Activated naive CD4-positive, alpha-beta T cell treated with anti-CD3 and anti-CD28 coated beads, Interleukin-2, amount 10 ng/mL, durations not matched to agents 7 days and 5 days (primary cell): Measurements from ENCODE around the gene PIK3R1.

Experiments
- CTCF ChIA-PET: fragments of 350-600 bp; sonication (Branson Sonifier 250); formaldehyde crosslinking; loops from one replicate; lab custom pipeline; 2021; ENCODE audit warnings: antibody characterized with exemption; lab: Charles Lee
- DNase-seq: peaks from one replicate; pipeline ENCODE4 v3.0.0-alpha.2; 2020
- H3K27ac Mint-ChIP-seq: one replicate; pipeline ENCODE4 v1.8.0; 2021; ENCODE audit warnings: mild to moderate bottlenecking, moderate library complexity, mixed read lengths
- H3K27me3 Mint-ChIP-seq: one replicate; pipeline ENCODE4 v1.8.0; 2021; ENCODE audit warnings: mild to moderate bottlenecking, mixed read lengths
- H3K36me3 Mint-ChIP-seq: one replicate; pipeline ENCODE4 v1.8.0; 2021; ENCODE audit warnings: mixed read lengths
- H3K4me1 Mint-ChIP-seq: one replicate; pipeline ENCODE4 v1.8.0; 2021; ENCODE audit warnings: mixed read lengths
- H3K4me3 Mint-ChIP-seq: one replicate; pipeline ENCODE4 v1.8.0; 2021; ENCODE audit warnings: mild to moderate bottlenecking, moderate library complexity, mixed read lengths
- H3K9me3 Mint-ChIP-seq: one replicate; pipeline ENCODE4 v1.8.0; 2021; ENCODE audit warnings: mixed read lengths

The PIK3R1 gene

GRCh38 chr5:68337235-68337634, 121.7 kb downstream of the PIK3R1 start:
- Mint-ChIP-seq H3K36me3 (no peaks in the 10 kb centered on the region), H3K4me1 (no peaks in the 10 kb centered on the region), H3K9me3 (no peaks in the 10 kb centered on the region), H3K27me3 (no peaks in the 10 kb centered on the region), H3K4me3 (no peak overlapping the region), H3K27ac (no peak overlapping the region)
- CTCF ChIA-PET, result no interaction called here
- DNase-seq, result no peak

- Mint-ChIP-seq H3K9me3 (no peaks in the 10 kb centered on the region), H3K4me3 (no peak overlapping the region), H3K27ac (no peak overlapping the region), H3K36me3 (no peaks in the 10 kb centered on the region), H3K27me3 (no peaks in the 10 kb centered on the region), H3K4me1 (peaks cover 14% of the 10 kb centered on the region)
- DNase-seq, result no peak
- CTCF ChIA-PET, result no interaction called here
Observed at GRCh38 chr5:68339921-68340321, 124.4 kb downstream of the PIK3R1 start.

- Mint-ChIP-seq H3K36me3 (no peaks in the 10 kb centered on the region), H3K4me3 (no peak overlapping the region), H3K9me3 (no peaks in the 10 kb centered on the region), H3K4me1 (peaks cover 18% of the 10 kb centered on the region), H3K27ac (no peak overlapping the region), H3K27me3 (no peaks in the 10 kb centered on the region)
- no peak for DNase-seq
- CTCF ChIA-PET, result no interaction called here
Observed at GRCh38 chr5:68341006-68341405, 125.5 kb downstream of the PIK3R1 start.

- no peaks in the 10 kb centered on the region for H3K27me3 Mint-ChIP-seq
- no peak for DNase-seq
- no peaks in the 10 kb centered on the region for H3K36me3 Mint-ChIP-seq
- H3K27ac Mint-ChIP-seq, result no peak overlapping the region
- H3K4me3 Mint-ChIP-seq, result no peak overlapping the region
- CTCF ChIA-PET, result no interaction called here
- peaks cover 22% of the 10 kb centered on the region for H3K4me1 Mint-ChIP-seq
- H3K9me3 Mint-ChIP-seq, result no peaks in the 10 kb centered on the region
Observed at GRCh38 chr5:68342693-68343092, 127.1 kb downstream of the PIK3R1 start.

- peaks cover 23% of the 10 kb centered on the region for H3K4me1 Mint-ChIP-seq
- peaks cover 2% of the 10 kb centered on the region for H3K9me3 Mint-ChIP-seq
- H3K27me3 Mint-ChIP-seq, result no peaks in the 10 kb centered on the region
- no peak for DNase-seq
- no peak overlapping the region for H3K27ac Mint-ChIP-seq
- H3K36me3 Mint-ChIP-seq, result no peaks in the 10 kb centered on the region
- CTCF ChIA-PET, result interaction anchor here (1.5 kb wide), 1 partner anchor 56 kb away, joined by 3 read pairs; no protein-coding TSS in a partner anchor
- H3K4me3 Mint-ChIP-seq, result no peak overlapping the region
Observed at GRCh38 chr5:68343421-68343826, 127.9 kb downstream of the PIK3R1 start.

GRCh38 chr5:68344447-68345111, 129.0 kb downstream of the PIK3R1 start:
- DNase-seq, result no peak
- Mint-ChIP-seq H3K4me1 (peaks cover 23% of the 10 kb centered on the region), H3K27ac (no peak overlapping the region), H3K36me3 (no peaks in the 10 kb centered on the region), H3K4me3 (no peak overlapping the region), H3K9me3 (peaks cover 2% of the 10 kb centered on the region), H3K27me3 (no peaks in the 10 kb centered on the region)
- CTCF ChIA-PET, result interaction anchor here (1.5 kb wide), 1 partner anchor 57 kb away, joined by 3 read pairs; no protein-coding TSS in a partner anchor

GRCh38 chr5:68345171-68345570, 129.6 kb downstream of the PIK3R1 start:
- Mint-ChIP-seq H3K27ac (no peak overlapping the region), H3K27me3 (no peaks in the 10 kb centered on the region), H3K9me3 (peaks cover 2% of the 10 kb centered on the region), H3K36me3 (no peaks in the 10 kb centered on the region), H3K4me3 (no peak overlapping the region), H3K4me1 (peaks cover 23% of the 10 kb centered on the region)
- CTCF ChIA-PET, result no interaction called here
- DNase-seq, result no peak

DNA sequence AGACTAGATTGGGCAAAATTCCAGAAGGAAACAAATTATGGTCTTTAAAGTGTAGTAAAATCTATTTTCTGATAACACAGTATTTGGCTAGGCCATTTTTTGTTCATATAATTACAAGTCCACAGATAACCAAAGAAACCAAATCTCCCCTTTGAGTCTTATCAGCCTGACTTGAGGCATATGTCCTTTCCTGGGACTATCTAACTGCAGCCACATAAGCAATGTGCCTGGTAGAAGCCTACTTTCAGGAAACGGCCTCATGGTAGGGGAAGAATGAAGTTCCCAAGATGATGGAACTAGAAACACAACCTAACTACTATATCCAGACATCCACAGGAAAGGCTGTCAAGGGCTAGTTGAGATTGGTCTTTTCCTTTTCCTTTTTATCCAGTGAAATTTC, 130.0 kb downstream of the PIK3R1 start:
- CTCF ChIA-PET, result no interaction called here
- Mint-ChIP-seq H3K4me1 (peaks cover 23% of the 10 kb centered on the region), H3K27me3 (no peaks in the 10 kb centered on the region), H3K27ac (no peak overlapping the region), H3K4me3 (no peak overlapping the region), H3K9me3 (peaks cover 2% of the 10 kb centered on the region), H3K36me3 (no peaks in the 10 kb centered on the region)
- no peak for DNase-seq

DNA sequence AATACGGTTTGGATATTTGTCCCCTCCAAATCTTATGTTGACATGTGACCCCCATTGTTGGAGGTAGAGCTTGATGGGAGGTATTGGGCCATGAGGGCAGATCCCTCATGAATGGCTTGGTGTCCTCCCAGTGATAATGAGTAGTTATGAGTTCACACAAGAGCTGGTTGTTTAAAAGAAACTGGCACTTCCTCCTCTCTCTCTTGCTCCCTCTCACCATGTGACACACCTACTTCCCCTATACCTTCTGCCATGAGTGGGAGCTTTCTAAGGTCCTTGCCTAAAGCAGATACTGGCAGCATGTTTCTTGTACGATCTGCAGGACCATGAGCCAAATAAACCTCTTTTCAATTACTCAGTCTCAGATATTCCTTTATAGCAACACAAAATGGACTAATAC, 132.0 kb downstream of the PIK3R1 start:
- no peaks in the 10 kb centered on the region for H3K36me3 Mint-ChIP-seq
- no peak overlapping the region for H3K4me3 Mint-ChIP-seq
- no peak overlapping the region for H3K27ac Mint-ChIP-seq
- H3K27me3 Mint-ChIP-seq, result no peaks in the 10 kb centered on the region
- peaks cover 2% of the 10 kb centered on the region for H3K9me3 Mint-ChIP-seq
- H3K4me1 Mint-ChIP-seq, result peaks cover 23% of the 10 kb centered on the region
- DNase-seq, result no peak
- CTCF ChIA-PET, result no interaction called here

- CTCF ChIA-PET, result no interaction called here
- Mint-ChIP-seq H3K36me3 (no peaks in the 10 kb centered on the region), H3K4me1 (peaks cover 20% of the 10 kb centered on the region), H3K9me3 (peaks cover 2% of the 10 kb centered on the region), H3K27ac (no peak overlapping the region), H3K27me3 (no peaks in the 10 kb centered on the region), H3K4me3 (no peak overlapping the region)
- no peak for DNase-seq
Observed at GRCh38 chr5:68348447-68349222, 133.1 kb downstream of the PIK3R1 start.

DNA sequence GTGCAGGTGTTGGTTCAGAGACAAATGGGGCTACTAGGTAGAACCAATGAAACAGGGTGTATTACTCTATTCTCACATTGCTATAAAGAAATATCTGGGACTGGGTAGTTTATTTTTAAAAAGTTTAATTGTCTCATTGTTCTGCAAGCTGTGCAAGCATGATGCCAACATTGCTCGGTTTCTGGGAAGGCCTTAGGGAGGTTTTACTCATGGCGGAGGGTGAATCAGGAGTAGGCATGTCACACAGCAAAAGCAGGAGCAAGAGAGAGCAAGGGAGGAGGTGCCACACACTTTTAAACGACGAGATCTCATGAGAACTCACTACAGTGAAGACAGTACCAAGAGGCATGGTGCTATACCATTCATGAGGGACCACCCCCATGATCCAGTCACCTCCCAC, 134.6 kb downstream of the PIK3R1 start:
- Mint-ChIP-seq H3K4me1 (peaks cover 7% of the 10 kb centered on the region), H3K27me3 (no peaks in the 10 kb centered on the region), H3K27ac (no peak overlapping the region), H3K36me3 (no peaks in the 10 kb centered on the region), H3K9me3 (peaks cover 2% of the 10 kb centered on the region), H3K4me3 (no peak overlapping the region)
- CTCF ChIA-PET, result no interaction called here
- no peak for DNase-seq
